OCI-LY7 (cell line): ENCODE measurements around the gene PASD1. TPM values are rescaled to one million over a fixed set of nuclear protein-coding genes. Genes with fewer than 3 reads are reported as not detected.

ENCODE experiments used
- BruUV-seq: library from RNA; stranded (reverse); fragments of 400-500 nt; replicated peaks from 2 replicates; lab custom pipeline; 2021; lab: Mats Ljungman, UMichigan
- CTCF ChIA-PET: fragments of 300-600 bp; sonication (Branson Sonifier 250); formaldehyde crosslinking; loops from one replicate; lab custom pipeline; 2022; ENCODE audit warnings: antibody characterized with exemption; ENCODE audit not compliant: unreplicated experiment; lab: Charles Lee
- POLR2A ChIA-PET: fragments of 300-600 bp; sonication (Branson Sonifier 250); formaldehyde crosslinking; loops from one replicate; lab custom pipeline; 2022; ENCODE audit warnings: antibody characterized with exemption; lab: Charles Lee
- DNase-seq: peaks from one replicate; pipeline ENCODE4 v3.0.0-alpha.2; 2015; ENCODE audit warnings: low spot score
- H2AFZ ChIP-seq: fragments of 200-600 bp; sonication (generic), shearing (Covaris generic); 2 replicates; pipeline ENCODE4 v1.6.1; 2014; ENCODE audit warnings: mild to moderate bottlenecking, antibody characterized with exemption, low read length, moderate library complexity
- H3K27ac ChIP-seq: fragments of 200-600 bp; sonication (generic); 2 replicates; pipeline ENCODE4 v1.5.1; 2014; ENCODE audit warnings: mixed run types, low read depth, mild to moderate bottlenecking, moderate library complexity, low read length, inconsistent platforms; ENCODE audit not compliant: poor library complexity, severe bottlenecking
- H3K36me3 ChIP-seq: fragments of 200-600 bp; sonication (generic); 2 replicates; pipeline ENCODE4 v1.6.1; 2014; ENCODE audit warnings: mild to moderate bottlenecking, antibody characterized with exemption, low read length, moderate library complexity, mixed read lengths; ENCODE audit not compliant: insufficient read depth
- H3K4me1 ChIP-seq: fragments of 200-600 bp; sonication (generic); 2 replicates; pipeline ENCODE4 v1.5.1; 2014; ENCODE audit warnings: mild to moderate bottlenecking, low read length; ENCODE audit not compliant: insufficient read depth, poor library complexity, severe bottlenecking
- H3K4me2 ChIP-seq: fragments of 200-600 bp; sonication (generic); 2 replicates; pipeline ENCODE4 v1.6.1; 2014; ENCODE audit warnings: mild to moderate bottlenecking, low read length
- H3K4me3 ChIP-seq: fragments of 200-600 bp; sonication (generic); 2 replicates; pipeline ENCODE4 v1.5.1; 2014; ENCODE audit warnings: mild to moderate bottlenecking, low read depth, low read length; ENCODE audit not compliant: poor library complexity, severe bottlenecking
- H3K79me2 ChIP-seq: fragments of 200-600 bp; sonication (generic); 2 replicates; pipeline ENCODE4 v1.6.1; 2016; ENCODE audit warnings: low read depth, mild to moderate bottlenecking, low read length, moderate library complexity, mixed read lengths; ENCODE audit not compliant: insufficient read depth
- H3K9me2 ChIP-seq: fragments of 200-600 bp; sonication (generic); 2 replicates; pipeline ENCODE4 v1.6.1; 2016; ENCODE audit warnings: mild to moderate bottlenecking, low read length, mixed read lengths; ENCODE audit not compliant: insufficient read depth
- H3K9me3 ChIP-seq: fragments of 200-600 bp; sonication (generic); 2 replicates; pipeline ENCODE4 v1.6.1; 2014; ENCODE audit warnings: mild to moderate bottlenecking, mixed run types, low read length, mixed read lengths
- H4K20me1 ChIP-seq: fragments of 200-600 bp; sonication (generic); 2 replicates; pipeline ENCODE4 v1.6.1; 2014; ENCODE audit warnings: mild to moderate bottlenecking, antibody characterized with exemption, low read length, moderate library complexity, mixed read lengths; ENCODE audit not compliant: insufficient read depth
- CTCF ChIP-seq: fragments of 200-600 bp; sonication (generic); conservative IDR thresholded peaks from 2 replicates; pipeline ENCODE4 v1.5.1; 2014; ENCODE audit warnings: mild to moderate bottlenecking, antibody characterized with exemption, low read length, moderate library complexity, mixed read lengths
- EZH2phosphoT487 ChIP-seq: fragments of 200-600 bp; sonication (generic); IDR thresholded peaks from 2 replicates; pipeline ENCODE4 v1.6.1; 2018; ENCODE audit warnings: low read depth, borderline replicate concordance, mild to moderate bottlenecking, mixed run types, antibody characterized with exemption, low read length, moderate library complexity, mixed read lengths
- intact Hi-C: fragments of 100-400 bp; cut with micrococcal nuclease; formaldehyde crosslinking; loops from one replicate; pipeline ENCODE4 v1.10.0; 2022; ENCODE audit not compliant: unreplicated experiment
- total RNA-seq, 2 experiments: library from RNA; depleted of rRNA in 1 of 2; stranded (reverse); fragments of >200 nt in 1 of 2; shearing (Covaris generic) in 1 of 2; gene quantifications; 2 replicates each; pipeline ENCODE4 v1.2.3, GENCODE V29; 2014 to 2022

The PASD1 gene
- total RNA-seq, 2 experiments from 2014 or later: not detected

- Histone ChIP-seq H4K20me1 (no peaks in the 10 kb centered on the region), H3K9me2 (no peaks in the 10 kb centered on the region), H3K4me3 (no peak overlapping the region), H3K27ac (no peak overlapping the region), H3K9me3 (no peaks in the 10 kb centered on the region), H3K79me2 (no peaks in the 10 kb centered on the region), H3K36me3 (no peaks in the 10 kb centered on the region), H3K4me2 (no peak overlapping the region), H3K4me1 (no peaks in the 10 kb centered on the region), H2AFZ (no peak overlapping the region)
- TF ChIP-seq CTCF: no peak
- TF ChIP-seq EZH2phosphoT487: no peak
- no TSS peak for BruUV-seq
- ChIA-PET POLR2A (no interaction called here), CTCF (no interaction called here)
- no peak for DNase-seq
- intact Hi-C loops: no loop called here
Observed at GRCh38 chrX:151702026-151702714, 138.7 kb downstream of the PASD1 start.

- H2AFZ ChIP-seq: no peak overlapping the region
- H3K9me2 ChIP-seq: no peaks in the 10 kb centered on the region
- no peaks in the 10 kb centered on the region for H3K36me3 ChIP-seq
- no peak overlapping the region for H3K27ac ChIP-seq
- H3K4me1 ChIP-seq: no peaks in the 10 kb centered on the region
- no peak overlapping the region for H3K4me2 ChIP-seq
- BruUV-seq: no TSS peak
- no peak for TF ChIP-seq CTCF
- TF ChIP-seq EZH2phosphoT487: no peak
- H3K9me3 ChIP-seq: no peaks in the 10 kb centered on the region
- no peaks in the 10 kb centered on the region for H4K20me1 ChIP-seq
- no peak for DNase-seq
- CTCF ChIA-PET: no interaction called here
- intact Hi-C loops: no loop called here
- POLR2A ChIA-PET: no interaction called here
- H3K4me3 ChIP-seq: no peak overlapping the region
- H3K79me2 ChIP-seq: no peaks in the 10 kb centered on the region
Observed at GRCh38 chrX:151702741-151703340, 139.4 kb downstream of the PASD1 start.

- Histone ChIP-seq H3K4me1 (no peaks in the 10 kb centered on the region), H3K27ac (no peak overlapping the region), H3K4me2 (no peak overlapping the region), H3K4me3 (no peak overlapping the region), H3K9me2 (no peaks in the 10 kb centered on the region), H3K79me2 (no peaks in the 10 kb centered on the region), H3K36me3 (no peaks in the 10 kb centered on the region), H2AFZ (no peak overlapping the region), H4K20me1 (no peaks in the 10 kb centered on the region), H3K9me3 (no peaks in the 10 kb centered on the region)
- TF ChIP-seq EZH2phosphoT487: no peak
- no peak for TF ChIP-seq CTCF
- BruUV-seq: no TSS peak
- POLR2A ChIA-PET: no interaction called here
- intact Hi-C loops: no loop called here
- CTCF ChIA-PET: no interaction called here
- DNase-seq: no peak
Observed at GRCh38 chrX:151703487-151703886, 140.0 kb downstream of the PASD1 start.
